AG08395 (cell line): ENCODE measurements around the gene LRRC72.
"Not testable (repeated sequence)": the region's sequence is repeated elsewhere in the genome, so short reads cannot be mapped to it uniquely, and the experiment has no call there.

Experiments
- DNase-seq: peaks from one replicate; pipeline ENCODE4 v3.0.0; 2012; ENCODE audit warnings: mixed read lengths, low spot score

Gene LRRC72

DNA sequence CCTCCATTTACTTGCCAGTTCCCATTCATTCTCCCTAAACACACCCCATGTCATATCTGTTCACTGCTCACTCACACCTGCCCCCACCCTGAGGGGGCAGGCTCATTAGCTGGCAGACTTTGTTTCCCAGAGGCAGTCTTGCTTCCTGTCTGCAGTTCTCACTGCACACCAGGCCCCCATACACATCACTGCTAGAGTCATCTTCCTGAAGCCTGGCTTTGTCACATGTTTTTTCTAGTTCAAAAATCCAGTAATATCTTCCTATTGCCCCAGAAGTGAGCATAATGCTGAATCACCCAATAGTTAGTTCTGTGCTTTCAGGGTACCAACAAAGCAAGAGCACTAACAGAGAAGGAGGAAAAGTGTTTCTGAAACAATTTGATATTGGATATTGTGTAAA is 1.9 kb downstream of the LRRC72 start:
- DNase-seq = no peak

DNA sequence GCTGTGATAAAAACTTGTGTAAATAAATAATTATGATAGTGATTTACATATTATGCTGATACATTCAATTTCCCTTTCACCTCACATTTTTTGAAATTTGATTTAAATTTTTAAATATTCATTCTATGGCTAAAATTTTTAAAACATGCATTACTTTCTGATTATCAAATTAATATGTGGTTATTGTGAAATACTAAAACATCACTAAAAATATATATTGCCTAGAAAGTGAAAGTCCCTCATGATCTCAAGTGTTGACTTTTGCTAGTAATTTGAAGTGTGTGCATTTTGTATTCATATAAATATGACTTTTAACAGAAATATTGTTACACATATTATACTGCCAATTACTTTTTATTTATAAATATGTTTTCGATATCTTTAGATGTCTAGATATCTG is 3.1 kb downstream of the LRRC72 start:
- no peak for DNase-seq

DNA sequence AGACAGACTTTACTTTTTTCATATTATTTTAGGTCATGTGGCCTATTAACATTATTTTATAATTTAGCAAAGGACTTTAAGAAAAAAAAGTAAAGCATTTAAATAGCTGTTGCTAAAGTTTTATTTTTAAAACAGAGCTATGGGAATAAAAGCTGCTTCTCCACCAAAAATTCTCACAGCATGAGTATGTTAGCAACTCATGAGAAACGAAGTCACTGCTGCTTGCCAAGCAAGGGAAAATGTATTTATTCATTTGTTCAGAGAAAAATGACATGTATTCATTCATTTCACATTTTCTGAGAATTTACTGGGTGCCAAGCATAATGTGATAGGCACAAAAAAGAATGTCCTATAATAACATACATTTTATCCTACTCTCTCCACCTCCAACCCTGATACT is 5.1 kb downstream of the LRRC72 start:
- no peak for DNase-seq

DNA sequence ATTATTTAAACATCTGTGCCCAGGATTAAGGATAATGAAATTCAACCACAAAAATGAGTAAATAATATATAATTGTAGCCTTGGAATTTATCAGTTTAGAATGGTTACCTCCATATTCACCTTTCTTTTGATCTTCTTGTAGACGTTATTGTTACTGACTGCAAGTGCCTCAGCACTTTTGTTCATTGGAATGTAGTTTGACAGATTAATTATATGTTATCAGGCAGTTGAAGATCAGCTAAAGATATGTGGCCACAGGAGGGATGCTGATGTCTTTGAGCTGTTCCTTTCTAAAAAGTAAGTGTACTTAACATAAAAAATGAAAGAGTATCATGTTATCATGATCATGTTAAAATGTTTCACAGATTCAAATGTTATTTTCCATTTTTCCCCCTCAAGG is 5.6 kb downstream of the LRRC72 start:
- DNase-seq = no peak

DNA sequence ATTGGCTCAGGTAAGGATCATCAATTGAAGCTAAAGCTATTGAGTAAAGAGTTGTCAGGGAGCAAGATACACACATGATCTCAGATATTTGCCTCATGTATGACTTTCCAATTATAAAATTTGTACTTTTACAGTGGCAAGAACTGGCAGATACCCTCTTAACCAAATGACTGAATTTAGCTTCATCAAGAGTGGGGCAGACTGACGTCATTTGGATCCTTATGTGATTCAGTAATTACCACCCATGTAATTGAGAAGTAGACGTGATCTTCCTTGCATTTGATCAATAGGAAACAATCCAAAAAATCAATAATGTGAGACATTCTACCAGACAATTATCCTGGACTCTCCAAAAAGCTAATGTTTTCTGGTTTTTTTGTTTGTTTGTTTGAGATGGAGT is 8.9 kb downstream of the LRRC72 start:
- no peak for DNase-seq

DNA sequence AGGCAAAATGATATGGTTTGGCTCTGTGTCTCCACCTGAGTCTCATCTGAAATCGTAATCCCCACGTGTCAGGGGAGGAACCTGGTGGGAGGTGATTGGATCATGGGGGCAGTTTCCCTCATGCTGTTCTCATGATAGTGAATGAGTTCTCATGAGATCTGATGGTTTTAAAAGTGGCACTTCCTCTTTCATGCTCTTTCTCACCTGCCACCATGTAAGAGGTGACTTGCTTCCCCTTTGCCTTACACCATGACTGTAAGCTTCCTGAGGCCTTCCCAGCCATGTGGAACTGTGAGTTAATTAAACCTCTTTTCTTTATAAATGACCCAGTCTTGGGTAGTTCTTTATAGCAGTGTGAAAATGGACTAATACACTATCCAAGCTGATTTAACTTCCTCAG is 13.9 kb downstream of the LRRC72 start:
- not testable (repeated sequence) for DNase-seq

DNA sequence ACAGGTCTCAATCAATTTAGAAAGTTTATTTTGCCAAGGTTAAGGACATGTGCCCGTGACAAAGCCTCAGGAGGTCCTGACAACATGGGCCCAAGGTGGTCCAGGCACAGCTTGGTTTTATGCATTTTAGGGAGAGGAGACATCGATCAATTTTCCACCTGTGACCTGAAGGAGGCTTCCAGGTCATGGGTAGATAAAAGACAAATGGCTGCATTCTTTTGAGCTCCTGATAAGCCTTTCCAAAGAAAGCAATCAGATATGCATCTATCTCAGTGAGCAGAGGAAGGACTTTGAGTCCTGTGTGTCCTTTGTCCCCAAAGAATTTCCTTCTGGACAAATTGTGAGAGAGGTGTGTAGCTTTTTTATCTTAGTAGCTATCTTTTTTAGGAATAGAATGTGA is 15.8 kb downstream of the LRRC72 start:
- DNase-seq = no peak

DNA sequence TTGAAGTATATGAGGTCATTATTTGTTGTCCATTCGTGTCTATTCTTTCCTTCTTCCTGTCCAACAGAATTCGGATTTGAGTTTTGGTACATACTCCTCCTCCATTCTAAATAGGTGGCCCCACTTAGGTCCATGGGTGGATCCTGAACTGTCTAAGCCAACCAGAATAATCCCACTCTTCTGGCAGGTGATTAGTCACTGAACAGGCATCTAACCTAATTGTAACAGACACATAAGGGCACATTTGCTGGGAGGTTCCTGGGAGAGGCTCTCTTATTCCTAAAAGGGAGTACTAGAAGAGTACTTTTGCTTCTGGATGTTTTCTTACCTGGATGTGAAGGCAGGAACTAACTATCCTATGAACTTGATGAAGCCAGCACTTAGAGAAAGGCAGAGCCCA is 16.8 kb downstream of the LRRC72 start:
- DNase-seq = no peak

DNA sequence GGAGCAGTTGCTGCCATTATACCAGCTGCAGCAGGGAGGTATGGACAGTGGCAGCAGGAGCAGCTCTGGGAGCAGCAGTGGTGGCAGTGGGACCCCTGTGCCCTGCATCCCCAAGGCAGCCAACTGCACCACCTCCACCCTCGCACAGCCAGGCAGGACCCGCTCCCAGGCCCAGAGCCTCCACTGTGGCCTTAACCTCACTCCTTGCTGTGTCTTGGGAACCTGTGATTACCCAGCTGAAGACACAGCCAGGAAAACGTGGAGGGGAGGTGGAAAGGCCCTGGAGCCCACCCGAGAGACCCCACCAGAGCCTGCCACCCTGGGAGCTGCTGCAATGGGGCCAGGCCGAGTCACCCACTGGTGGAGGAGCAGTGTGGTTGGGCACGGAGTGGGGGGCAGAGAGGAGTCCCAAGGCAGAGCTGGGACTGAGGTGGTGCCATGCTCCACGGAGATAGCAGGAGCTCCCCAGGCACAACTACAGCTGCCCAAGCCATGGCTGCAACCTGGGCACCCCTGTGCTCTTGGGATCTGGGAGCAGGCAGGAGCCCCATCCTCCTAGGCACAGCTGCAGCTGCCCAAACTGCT is 20.4 kb downstream of the LRRC72 start:
- DNase-seq = no peak

DNA sequence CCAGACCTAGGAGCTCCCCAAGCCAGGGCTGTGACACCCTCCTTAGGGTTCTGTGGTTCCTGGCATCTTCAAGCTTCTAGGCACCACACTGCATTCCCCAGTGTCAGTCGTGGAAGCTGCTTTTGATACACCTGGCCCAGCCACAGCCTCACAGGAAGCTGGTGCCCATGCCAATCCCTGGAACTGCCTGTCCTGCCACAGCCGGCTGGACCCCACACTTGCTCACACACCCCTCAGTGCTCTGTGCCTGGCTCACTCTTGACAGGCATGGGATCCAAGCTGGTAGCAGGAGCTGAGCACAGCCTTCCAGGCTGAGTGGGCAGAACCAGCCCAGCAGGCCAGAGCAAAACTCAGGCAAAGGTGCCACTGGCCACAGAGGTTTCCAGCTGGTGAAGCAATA is 21.8 kb downstream of the LRRC72 start:
- no peak for DNase-seq

DNA sequence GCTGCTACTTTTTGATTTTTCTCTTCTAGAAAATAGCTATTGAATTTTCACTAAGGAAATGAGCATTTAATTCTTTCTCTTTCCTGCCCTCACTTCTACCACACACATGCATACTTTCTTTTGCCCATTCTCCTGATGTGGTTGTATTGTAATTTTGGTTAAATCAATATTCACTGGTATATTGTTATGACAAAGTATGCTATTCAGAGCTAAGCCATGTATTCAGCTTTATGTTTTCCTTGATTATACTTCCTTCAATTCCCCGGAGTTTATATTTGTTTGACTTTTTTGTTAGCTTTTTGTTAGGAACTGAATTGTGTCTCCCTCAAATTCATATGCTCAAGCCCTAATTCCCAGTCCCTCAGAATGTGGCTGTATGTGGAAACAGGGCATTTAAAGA is 24.0 kb downstream of the LRRC72 start:
- no peak for DNase-seq

DNA sequence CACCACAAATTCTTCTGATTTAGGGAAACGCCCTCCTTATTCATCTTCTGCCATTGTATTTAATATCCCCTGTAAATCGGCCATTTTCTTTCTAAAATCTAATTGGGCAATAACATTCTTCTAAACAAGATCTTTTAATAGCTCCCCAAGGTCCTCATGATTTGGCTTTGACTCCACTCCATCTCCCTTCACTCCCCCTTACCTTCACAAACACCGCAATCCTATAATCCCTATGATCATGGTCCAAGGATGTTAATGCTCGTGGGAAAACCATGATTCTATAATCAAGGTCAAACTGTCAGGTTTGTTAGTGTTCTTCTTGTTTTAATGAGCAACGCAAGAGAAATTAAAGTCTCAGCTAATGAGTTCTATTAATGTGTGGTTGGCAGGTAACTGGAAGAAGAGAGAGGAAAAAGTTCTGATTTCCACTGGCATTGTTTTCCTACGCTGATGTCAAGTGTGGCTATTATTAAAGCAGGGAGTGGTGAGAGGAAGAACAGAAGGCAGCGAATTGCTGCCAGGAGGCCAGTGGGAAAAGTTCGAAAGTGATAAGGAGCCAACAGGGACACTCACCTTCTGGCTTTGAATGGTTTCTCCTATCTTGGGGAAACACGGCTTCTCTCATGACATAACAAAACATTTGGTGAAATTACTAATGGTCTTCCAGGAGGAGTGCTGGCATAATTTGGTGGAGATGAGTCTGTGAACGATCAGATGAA is 28.1 kb downstream of the LRRC72 start:
- no peak for DNase-seq

DNA sequence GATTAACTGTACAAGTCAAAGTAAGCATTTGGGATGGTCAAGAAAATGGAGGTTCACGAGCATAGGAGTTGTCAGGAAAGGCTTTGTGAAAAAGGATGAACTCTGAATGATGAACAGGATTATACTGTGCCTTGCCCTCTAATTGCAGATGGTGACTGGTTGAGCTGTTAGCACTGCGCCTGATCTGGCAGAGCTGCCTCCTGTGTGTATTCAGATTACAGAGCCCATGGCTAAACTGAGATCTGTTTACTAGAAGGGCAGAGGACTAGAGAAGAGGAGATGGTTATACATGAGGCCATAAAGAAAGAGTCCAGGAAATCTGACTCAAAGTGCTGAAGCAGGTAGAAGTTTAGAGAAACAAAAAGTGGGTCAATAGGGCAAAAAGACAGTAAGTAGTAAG is 29.7 kb downstream of the LRRC72 start:
- no peak for DNase-seq

DNA sequence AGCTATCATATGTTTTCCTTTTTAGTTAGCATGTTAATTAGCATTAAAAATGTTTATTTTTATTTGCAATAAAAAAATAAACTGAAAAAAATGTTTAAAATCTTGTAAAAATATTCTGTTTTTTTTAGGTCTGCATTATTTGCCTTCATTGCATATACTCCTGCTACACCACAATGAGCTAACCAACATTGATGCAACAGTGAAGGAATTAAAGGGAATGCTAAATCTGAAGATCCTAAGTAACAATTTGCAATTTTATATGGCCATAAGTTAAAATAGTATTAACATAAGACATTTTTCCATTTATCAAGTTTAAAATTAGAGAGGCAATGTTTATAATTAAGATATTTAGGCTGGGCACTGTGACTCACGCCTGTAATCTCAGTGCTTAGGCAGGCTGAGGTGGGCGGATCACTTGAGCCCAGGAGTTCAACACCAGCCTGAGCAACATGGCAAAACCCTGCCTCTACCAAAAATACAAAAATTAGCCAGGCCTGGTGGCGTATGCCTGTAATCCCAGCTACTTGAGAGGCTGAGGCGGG is 32.2 kb downstream of the LRRC72 start:
- DNase-seq = no peak

DNA sequence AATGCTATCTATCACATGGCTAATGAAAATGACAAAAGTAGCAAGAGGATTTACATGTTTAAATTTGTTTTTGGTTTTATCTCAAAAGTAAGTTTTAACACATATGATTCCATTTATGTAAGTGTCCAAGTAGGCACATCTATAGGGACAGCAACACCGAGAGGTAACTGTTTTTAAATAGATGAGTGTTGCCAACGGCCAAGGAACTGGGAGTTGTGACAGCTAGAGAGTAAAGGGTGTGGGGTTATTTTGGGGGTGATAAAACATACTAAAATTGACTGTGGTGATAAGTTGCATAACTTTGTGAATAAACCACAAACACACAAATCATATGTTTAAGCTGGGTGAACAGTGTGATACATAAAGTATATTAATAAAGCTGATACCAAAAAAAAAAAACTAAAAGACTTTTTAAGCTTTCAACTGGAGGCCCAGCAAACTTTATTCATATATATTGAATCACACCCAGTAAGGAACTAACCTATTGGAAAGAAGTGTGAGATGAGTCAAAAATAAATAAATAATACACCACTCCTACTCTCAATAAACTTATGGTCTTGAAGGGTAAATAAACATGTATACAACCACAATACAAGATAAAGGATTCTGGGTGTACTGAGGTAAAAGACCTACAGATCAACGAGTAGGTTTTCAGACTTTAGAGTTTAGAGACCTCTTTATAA is 33.0 kb downstream of the LRRC72 start:
- DNase-seq = no peak

DNA sequence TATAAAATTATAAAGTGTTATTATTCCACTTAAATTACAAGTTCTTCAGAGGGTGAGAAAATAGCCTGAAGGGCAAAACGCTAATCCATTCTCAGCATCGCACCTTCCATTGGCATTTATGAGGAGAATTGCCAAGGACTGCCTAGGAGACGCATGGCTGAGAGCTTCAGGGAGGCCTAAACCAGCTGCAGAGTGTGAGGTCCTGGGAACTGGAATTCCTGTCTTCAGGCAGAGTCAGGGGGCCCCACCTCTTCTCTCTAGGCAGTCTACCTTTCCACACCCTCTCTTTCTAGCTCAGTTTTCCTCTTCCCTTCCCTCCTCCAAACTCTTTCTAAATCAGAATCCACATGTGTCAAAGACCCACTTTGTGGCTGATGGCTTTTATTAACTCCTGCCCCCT is 35.3 kb downstream of the LRRC72 start:
- no peak for DNase-seq

DNA sequence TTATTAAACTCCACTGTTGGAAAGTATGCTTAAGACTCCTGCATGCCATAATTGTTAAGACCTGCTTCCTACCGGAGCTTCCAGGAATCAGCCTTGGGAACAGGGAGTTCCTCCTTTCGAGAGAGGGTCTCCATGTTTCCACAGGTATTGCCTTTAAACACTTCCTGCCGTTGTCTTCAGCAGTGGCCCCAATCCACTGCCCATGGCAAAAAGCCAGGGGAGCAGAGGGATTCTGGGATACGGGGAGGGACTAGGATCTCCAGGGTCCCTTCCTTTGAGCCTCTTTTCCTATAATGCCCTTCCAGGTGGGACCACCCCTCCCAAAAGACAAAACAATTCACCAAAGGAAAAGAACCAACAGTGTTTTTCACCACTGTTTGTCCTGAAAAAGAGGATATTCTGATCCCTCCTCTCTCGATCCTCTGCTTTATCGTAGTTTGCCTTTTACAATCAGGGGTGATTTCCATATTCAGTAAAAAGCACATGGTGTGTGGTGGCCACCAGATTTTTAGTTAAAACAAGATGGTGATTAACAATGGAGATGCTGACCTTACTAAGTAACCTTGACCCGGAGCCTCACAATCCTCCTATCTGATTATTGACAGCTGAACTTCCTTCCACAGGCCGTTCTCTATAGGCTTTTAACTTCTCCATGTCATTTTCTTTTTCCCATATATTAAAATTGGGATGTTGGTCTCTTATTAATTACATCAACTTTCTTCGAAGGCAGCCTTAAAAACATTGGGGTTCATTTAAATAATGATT is 36.0 kb downstream of the LRRC72 start:
- DNase-seq = no peak

DNA sequence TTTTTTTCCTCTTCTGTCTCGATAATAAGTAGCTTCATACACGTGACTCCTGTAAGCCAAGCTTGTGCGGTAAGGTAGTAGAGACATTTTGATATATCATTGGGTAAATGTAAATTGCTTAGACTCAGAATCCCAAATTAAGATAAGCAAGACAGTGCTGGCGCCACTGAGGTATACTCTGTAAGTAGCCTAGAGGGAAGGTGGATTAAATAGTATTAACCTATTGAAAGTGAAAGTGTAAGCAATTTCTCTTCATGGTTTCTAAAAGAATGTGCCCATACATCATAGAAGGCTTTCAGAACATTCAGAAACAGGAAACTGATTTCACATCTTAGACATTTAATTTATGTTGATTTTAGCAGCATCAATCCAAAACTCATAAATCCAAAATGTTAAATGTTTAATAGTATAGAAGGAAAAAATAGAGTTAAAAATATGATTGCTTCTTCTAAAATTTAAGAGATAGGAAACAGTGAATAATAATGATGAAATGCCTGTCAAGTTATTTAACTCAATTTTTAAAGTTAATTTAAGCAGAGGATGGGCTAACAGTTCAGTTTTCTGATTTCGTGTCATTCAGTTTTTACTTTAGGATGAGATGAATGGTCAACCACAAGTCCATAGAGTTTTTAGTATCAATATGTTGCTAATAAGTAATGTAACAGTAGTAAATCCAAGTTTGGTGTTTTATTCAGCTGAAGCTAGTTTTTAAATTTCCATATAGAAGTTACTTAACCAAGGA is 36.8 kb downstream of the LRRC72 start:
- no peak for DNase-seq

DNA sequence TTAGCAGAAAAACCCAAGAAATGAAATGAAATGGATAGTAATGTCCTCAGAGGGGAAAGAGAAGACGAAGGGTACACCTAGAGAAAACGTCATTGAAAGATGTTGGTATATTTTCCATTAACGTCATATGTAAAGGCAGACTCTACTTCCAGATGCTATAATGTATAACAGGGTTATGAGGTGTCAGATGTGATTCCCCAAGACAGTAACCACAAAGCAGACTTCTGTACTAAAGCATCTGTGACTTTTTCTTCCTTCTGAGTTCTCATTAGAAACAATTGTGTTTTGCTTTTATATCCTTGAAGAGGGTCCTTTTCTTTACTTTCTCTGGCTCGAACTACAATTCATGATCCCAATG is 37.4 kb downstream of the LRRC72 start:
- DNase-seq = no peak

DNA sequence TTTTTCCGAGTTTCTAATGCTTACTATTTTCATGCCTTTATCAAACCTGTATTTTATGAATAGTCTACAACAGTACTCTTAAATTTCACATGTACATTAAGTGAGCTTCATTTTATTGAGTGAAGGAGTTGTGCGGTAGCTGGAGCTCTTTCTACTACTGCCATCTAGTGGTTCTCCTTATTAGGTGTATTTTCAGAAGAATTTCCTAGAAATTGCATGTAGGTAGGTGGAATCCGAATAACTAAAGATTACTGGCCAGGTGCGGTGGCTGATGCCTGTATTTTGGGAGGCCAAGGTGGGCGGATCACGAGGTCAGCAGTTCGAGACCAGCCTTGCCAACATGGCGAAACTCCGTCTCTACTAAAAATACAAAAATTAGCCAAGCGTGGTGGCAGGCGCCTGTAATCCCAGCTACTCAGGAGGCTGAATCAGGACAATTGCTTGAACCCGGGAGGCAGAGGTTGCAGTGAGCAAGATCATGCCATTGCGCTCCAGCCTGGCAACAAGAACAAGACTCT is 38.3 kb downstream of the LRRC72 start:
- peak; percentile 66 for DNase-seq

DNA sequence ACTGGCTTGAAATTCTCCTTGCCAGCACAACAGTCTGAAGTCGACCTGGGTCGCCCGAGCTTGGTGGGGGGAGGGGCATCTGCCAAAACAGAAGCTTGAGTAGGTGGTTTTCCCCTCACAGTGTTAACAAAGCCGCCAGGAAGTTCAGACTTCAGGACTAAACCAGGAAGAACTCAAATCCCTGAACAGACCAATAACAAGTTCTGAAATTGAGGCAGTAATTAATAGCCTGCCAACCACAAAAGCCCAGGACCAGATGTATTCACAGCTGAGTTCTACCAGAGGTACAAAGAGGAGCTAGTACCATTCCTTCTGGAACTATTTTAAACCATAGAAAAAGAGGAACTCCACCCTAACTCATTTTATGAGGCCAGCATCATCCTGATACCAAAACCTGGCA is 45.3 kb downstream of the LRRC72 start:
- DNase-seq = no peak

DNA sequence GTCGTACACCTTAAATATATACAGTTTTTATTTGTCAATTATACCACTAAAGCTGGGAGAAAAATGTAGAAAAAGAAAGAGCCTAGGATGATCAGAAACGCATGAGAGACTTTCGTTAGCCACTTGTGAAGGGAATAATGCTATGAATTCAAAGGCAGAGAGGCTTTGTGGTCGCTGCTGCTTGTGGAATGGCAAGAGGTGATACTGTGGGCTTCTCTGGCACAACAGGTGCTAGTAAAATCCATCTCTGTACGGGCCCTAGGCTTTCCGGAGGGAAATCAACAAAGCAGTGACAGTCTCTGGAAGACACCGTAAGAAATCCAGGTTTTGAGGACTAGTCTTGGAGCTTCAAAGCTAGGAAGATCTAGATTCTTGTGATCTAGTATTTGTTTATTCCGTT is 52.6 kb downstream of the LRRC72 start:
- no peak for DNase-seq
